ENCODE results near the gene GLCE.

Gene GLCE

DNA sequence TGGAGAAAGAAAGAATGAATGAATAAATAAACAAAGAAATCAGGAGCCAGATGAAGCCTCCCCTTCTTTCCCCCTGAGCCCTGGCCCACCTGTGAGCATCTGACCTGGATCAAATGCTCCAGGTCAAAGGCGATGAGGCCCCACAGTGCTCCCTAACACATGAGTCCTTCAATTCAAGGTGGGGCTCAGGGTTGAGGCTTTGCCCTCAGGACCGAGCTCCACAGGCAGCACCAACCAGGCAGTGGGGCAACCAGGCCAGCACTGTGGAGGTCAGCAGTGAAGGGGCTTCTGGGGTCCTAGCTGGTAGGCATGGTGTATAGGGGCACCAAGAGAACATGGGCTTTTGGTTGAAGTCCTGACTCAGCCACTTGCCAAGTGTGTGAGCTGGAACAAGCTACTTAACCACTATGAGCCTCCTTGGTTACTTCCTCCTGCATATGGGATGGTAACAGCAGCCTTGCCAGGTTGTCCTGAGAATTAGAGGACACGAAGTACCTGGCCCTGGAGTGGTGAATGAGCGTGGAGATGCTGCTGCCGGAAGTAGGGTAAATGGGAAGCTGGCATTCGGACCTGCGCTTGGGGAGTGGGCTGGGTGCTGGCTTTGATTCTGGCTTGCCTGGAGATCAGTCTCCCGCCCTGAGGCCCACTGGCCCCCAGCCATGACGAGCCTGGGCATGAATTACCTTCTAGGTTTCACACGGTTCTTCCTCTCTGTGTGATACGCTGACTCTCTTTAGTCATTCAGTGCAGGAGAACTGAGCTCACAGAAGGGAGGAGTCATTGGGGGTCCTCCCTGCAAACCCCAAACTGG lies 128.3 kb downstream of the GLCE start:
- TF ChIP-seq CEBPB (IDR thresholded peaks at IDR 0.05) (no peak), CREB1 (IDR thresholded peaks at IDR 0.05; ENCODE audit: low read depth) (no peak), EGR1 (IDR thresholded peaks at IDR 0.05) (no peak), FOXM1 (IDR thresholded peaks at IDR 0.05; ENCODE audit: borderline replicate concordance, low read depth) (no peak), RAD21 (IDR thresholded peaks at IDR 0.05; ENCODE audit: low read depth) (no peak), YY1 (IDR thresholded peaks at IDR 0.05; ENCODE audit: low read depth) (no peak), NFIC (IDR thresholded peaks at IDR 0.05) (no peak), TCF12 (IDR thresholded peaks at IDR 0.05; ENCODE audit: low read depth) (no peak), TEAD4 (IDR thresholded peaks at IDR 0.05) (no peak), EP300 (IDR thresholded peaks at IDR 0.05; ENCODE audit: borderline replicate concordance) (no peak), TAF1 (IDR thresholded peaks at IDR 0.05; ENCODE audit: low read depth) (no peak), ZBTB7A (IDR thresholded peaks at IDR 0.05; ENCODE audit: low read depth) (no peak)
- TF ChIP-seq, protein P1, sequence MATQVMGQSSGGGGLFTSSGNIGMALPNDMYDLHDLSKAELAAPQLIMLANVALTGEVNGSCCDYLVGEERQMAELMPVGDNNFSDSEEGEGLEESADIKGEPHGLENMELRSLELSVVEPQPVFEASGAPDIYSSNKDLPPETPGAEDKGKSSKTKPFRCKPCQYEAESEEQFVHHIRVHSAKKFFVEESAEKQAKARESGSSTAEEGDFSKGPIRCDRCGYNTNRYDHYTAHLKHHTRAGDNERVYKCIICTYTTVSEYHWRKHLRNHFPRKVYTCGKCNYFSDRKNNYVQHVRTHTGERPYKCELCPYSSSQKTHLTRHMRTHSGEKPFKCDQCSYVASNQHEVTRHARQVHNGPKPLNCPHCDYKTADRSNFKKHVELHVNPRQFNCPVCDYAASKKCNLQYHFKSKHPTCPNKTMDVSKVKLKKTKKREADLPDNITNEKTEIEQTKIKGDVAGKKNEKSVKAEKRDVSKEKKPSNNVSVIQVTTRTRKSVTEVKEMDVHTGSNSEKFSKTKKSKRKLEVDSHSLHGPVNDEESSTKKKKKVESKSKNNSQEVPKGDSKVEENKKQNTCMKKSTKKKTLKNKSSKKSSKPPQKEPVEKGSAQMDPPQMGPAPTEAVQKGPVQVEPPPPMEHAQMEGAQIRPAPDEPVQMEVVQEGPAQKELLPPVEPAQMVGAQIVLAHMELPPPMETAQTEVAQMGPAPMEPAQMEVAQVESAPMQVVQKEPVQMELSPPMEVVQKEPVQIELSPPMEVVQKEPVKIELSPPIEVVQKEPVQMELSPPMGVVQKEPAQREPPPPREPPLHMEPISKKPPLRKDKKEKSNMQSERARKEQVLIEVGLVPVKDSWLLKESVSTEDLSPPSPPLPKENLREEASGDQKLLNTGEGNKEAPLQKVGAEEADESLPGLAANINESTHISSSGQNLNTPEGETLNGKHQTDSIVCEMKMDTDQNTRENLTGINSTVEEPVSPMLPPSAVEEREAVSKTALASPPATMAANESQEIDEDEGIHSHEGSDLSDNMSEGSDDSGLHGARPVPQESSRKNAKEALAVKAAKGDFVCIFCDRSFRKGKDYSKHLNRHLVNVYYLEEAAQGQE (IDR thresholded peaks at IDR 0.05; ENCODE audit: low read depth), result no peak
- TF ChIP-seq, protein P2, sequence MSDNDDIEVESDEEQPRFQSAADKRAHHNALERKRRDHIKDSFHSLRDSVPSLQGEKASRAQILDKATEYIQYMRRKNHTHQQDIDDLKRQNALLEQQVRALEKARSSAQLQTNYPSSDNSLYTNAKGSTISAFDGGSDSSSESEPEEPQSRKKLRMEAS (IDR thresholded peaks at IDR 0.05), result no peak
- TF ChIP-seq, protein P3, sequence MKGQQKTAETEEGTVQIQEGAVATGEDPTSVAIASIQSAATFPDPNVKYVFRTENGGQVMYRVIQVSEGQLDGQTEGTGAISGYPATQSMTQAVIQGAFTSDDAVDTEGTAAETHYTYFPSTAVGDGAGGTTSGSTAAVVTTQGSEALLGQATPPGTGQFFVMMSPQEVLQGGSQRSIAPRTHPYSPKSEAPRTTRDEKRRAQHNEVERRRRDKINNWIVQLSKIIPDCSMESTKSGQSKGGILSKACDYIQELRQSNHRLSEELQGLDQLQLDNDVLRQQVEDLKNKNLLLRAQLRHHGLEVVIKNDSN (IDR thresholded peaks at IDR 0.05), result no peak

DNA sequence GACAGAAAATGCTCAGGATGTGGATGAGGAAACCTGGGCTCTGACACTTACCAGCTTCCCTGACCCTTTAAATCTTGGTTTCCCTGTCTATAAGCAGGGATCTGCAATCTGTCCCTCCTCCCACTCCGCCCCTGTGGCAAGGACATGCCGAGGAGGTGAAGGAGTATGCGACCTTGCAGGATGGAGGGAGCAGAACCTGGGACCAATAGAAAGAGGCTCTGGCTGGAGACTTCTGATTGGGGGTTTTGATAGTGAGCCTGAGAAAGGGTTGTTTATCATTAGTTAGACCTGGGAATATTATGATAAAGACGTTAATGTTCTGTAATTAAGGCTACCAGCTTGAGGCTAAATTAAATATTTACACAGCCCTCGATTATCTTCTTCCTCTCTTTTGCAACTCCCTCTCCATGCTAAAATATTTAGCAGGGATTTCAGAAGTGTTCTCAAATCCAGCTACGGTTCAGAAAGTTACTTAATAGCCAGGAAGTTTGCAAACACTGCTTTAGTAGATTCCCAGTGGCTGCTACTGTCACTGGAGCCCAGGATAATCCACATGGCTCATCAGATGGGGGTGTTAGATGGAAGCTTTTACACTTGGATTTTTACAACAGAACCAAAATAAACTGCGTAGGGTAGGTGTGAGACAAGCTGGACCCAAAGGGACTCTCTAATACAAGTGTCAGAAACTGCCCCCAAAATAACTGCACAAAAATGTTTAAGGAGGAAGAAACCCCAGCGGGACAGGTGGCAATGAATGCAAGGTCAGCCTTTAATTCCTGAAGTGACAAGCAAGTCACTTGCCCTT lies 129.1 kb downstream of the GLCE start:
- TF ChIP-seq YY1 (IDR thresholded peaks at IDR 0.05; ENCODE audit: low read depth) (no peak), ZBTB7A (IDR thresholded peaks at IDR 0.05; ENCODE audit: low read depth) (no peak), FOXM1 (IDR thresholded peaks at IDR 0.05; ENCODE audit: borderline replicate concordance, low read depth) (no peak), TAF1 (IDR thresholded peaks at IDR 0.05; ENCODE audit: low read depth) (no peak), CREB1 (IDR thresholded peaks at IDR 0.05; ENCODE audit: low read depth) (no peak), NFIC (IDR thresholded peaks at IDR 0.05) (no peak), TCF12 (IDR thresholded peaks at IDR 0.05; ENCODE audit: low read depth) (no peak), EGR1 (IDR thresholded peaks at IDR 0.05) (no peak), RAD21 (IDR thresholded peaks at IDR 0.05; ENCODE audit: low read depth) (no peak), TEAD4 (IDR thresholded peaks at IDR 0.05) (no peak), EP300 (IDR thresholded peaks at IDR 0.05; ENCODE audit: borderline replicate concordance) (no peak), CEBPB (IDR thresholded peaks at IDR 0.05) (no peak)
- TF ChIP-seq, protein P2 (IDR thresholded peaks at IDR 0.05), result no peak
- TF ChIP-seq, protein P1 (IDR thresholded peaks at IDR 0.05; ENCODE audit: low read depth), result no peak
- TF ChIP-seq, protein P3 (IDR thresholded peaks at IDR 0.05), result no peak

DNA sequence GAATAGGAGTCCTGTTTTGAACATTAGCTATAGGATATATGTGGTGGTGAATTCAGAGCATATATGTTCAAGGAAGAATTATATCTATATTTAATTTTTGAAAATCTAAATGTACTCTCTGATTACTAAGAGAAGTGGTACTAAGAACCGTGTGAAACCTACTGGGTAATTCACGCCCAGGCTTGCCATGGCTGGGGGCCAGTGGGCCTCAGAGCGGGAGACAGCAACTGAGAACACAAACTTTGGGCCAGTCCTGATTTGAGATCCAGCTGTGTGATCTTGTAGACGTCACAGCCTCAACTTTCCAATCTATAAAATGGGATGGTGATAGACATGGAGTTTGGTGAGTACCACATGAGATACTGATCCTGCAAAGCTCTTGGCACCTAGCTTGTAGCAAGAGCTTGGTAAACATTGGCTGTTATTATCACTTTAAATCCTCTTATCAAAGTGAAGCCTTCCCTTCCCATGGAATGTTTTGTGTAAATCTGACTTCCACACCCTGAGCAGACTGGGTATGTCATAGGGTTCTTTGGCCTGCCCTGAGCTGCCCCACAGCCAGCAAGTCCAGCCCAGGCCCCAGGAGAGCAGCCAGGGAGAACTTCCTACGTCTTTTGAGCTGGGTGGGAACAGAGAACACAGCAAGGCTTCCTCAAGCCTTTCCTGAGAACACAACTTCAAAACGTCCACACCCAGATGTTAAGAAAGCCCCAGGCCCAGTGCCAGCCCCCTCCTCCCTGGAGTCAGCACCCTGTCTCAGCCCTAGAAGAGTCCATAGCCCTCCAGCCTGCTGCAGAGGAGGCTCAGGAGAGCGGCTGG lies 130.1 kb downstream of the GLCE start:
- TF ChIP-seq EP300 (IDR thresholded peaks at IDR 0.05; ENCODE audit: borderline replicate concordance), result no peak
- TF ChIP-seq TEAD4 (IDR thresholded peaks at IDR 0.05), result no peak
- TF ChIP-seq, protein P2 (IDR thresholded peaks at IDR 0.05), result no peak
- no peak for TF ChIP-seq RAD21 (IDR thresholded peaks at IDR 0.05; ENCODE audit: low read depth)
- TF ChIP-seq CREB1 (IDR thresholded peaks at IDR 0.05; ENCODE audit: low read depth), result no peak
- no peak for TF ChIP-seq EGR1 (IDR thresholded peaks at IDR 0.05)
- no peak for TF ChIP-seq TAF1 (IDR thresholded peaks at IDR 0.05; ENCODE audit: low read depth)
- TF ChIP-seq, protein P3 (IDR thresholded peaks at IDR 0.05), result no peak
- TF ChIP-seq NFIC (IDR thresholded peaks at IDR 0.05), result no peak
- TF ChIP-seq, protein P1 (IDR thresholded peaks at IDR 0.05; ENCODE audit: low read depth), result no peak
- no peak for TF ChIP-seq FOXM1 (IDR thresholded peaks at IDR 0.05; ENCODE audit: borderline replicate concordance, low read depth)
- TF ChIP-seq ZBTB7A (IDR thresholded peaks at IDR 0.05; ENCODE audit: low read depth), result no peak
